Fibroblast of lung (primary cell): Measurements from ENCODE around the gene TES. TPM values are rescaled to one million over a fixed set of nuclear protein-coding genes. Genes with fewer than 3 reads are reported as not detected.

Experiments used
- DNase-seq, 2 donors: peaks; one replicate each; pipeline versions ENCODE4 v3.0.0 to v3.0.0-alpha.2; 2010; ENCODE audit warnings: low read depth in 2 of 2
- H2AFZ ChIP-seq: 2 replicates; pipeline ENCODE4 v1.5.1; 2012; ENCODE audit warnings: low read length, control low read depth, inconsistent platforms
- H3K27ac ChIP-seq: 2 replicates; pipeline ENCODE4 v1.5.1; 2011; ENCODE audit warnings: low read length, control low read depth; ENCODE audit not compliant: insufficient read depth
- H3K27me3 ChIP-seq: 2 replicates; pipeline ENCODE4 v1.5.1; 2011; ENCODE audit warnings: mild to moderate bottlenecking, low read length; ENCODE audit not compliant: control insufficient read depth, insufficient read depth
- H3K36me3 ChIP-seq: 2 replicates; pipeline ENCODE4 v1.5.1; 2011; ENCODE audit warnings: low read length; ENCODE audit not compliant: control insufficient read depth, insufficient read depth
- H3K4me1 ChIP-seq: 2 replicates; pipeline ENCODE4 v1.5.1; 2011; ENCODE audit warnings: low read length; ENCODE audit not compliant: control insufficient read depth, insufficient read depth; ENCODE audit errors: extremely low read depth
- H3K4me2 ChIP-seq: 2 replicates; pipeline ENCODE4 v1.5.1; 2011; ENCODE audit warnings: low read length, control low read depth; ENCODE audit not compliant: insufficient read depth; ENCODE audit errors: extremely low read depth
- H3K4me3 ChIP-seq, 4 experiments: fragments of 200-600 bp in 1 of 4; sonication (generic) in 1 of 4; replicated peaks in 1 of 4; 2 replicates each; pipeline ENCODE4 v1.5.1; 2011 to 2016; ENCODE audit warnings: low read length in 4 of 4, low read depth in 3 of 4, mild to moderate bottlenecking in 3 of 4, control low read depth in 2 of 4, inconsistent platforms in 1 of 4, mixed read lengths in 1 of 4; ENCODE audit not compliant: insufficient read depth in 1 of 4; ENCODE audit errors: control extremely low read depth in 1 of 4
- H3K79me2 ChIP-seq: 2 replicates; pipeline ENCODE4 v1.5.1; 2012; ENCODE audit warnings: mild to moderate bottlenecking, low read length, inconsistent platforms; ENCODE audit not compliant: control insufficient read depth, insufficient read depth
- H3K9ac ChIP-seq: 2 replicates; pipeline ENCODE4 v1.5.1; 2011; ENCODE audit warnings: mild to moderate bottlenecking, low read length, control low read depth; ENCODE audit not compliant: insufficient read depth
- H3K9me3 ChIP-seq: 2 replicates; pipeline ENCODE4 v1.5.1; 2012; ENCODE audit warnings: low read depth, low read length; ENCODE audit not compliant: control insufficient read depth, insufficient read depth
- H4K20me1 ChIP-seq: 2 replicates; pipeline ENCODE4 v1.5.1; 2011; ENCODE audit warnings: low read length; ENCODE audit not compliant: control insufficient read depth, insufficient read depth; ENCODE audit errors: extremely low read depth
- EZH2 ChIP-seq: IDR thresholded peaks from 2 replicates; pipeline ENCODE4 v1.5.1; 2012; ENCODE audit warnings: low read length, control low read depth, mild to moderate bottlenecking; ENCODE audit errors: missing control alignments
- polyA plus RNA-seq, 2 donors: library from polyadenylated mRNA; depleted of rRNA in 1 of 2; stranded (reverse) in 1 of 2; unstranded in 1 of 2; fragments of >200 nt; gene quantifications; 2 replicates each; pipeline ENCODE4 v1.2.1, GENCODE V29; 2011 to 2012; ENCODE audit warnings: missing spikeins in 1 of 2
- total RNA-seq: library from RNA; depleted of rRNA; stranded (reverse); fragments of >200 nt; gene quantifications from 2 replicates; pipeline ENCODE4 v1.2.1, GENCODE V29; 2014
- TF ChIP-seq, protein P1 (sequence below), 2 donors: IDR thresholded peaks in 1 of 2; conservative IDR thresholded peaks in 1 of 2; 1 replicate in 1 of 2; 2 replicates in 1 of 2; pipeline ENCODE4 v1.5.1; 2011 to 2012; ENCODE audit warnings: low read length in 2 of 2, control low read depth in 1 of 2, inconsistent platforms in 1 of 2, low read depth in 1 of 2, mild to moderate bottlenecking in 1 of 2

Gene TES
- total and polyA plus RNA-seq, 2 donors (not counting 1 experiment from before 2014, with no cell fraction given) = 17.7 to 64.1 TPM

DNA sequence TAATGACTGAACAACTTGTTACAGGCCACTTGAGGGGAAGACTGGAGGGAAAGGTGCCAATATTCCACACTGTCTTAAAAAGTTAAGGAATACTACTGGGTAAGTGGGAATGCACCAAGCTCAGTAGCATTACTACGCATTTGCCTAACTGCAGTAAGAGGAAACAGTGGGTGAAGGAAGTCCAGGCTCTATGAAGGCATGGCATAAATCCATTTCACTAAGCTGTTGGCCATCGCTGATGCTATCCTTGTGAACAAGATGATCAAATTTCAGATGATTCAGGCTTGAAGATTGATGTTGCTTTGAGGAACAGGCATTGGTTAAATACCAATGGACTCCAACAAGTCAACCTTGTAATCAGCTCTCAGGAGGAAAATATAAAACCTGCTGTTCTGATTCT lies 44.2 kb upstream of the TES start:
- Histone ChIP-seq H3K27ac (no peak overlapping the region), H3K9ac (no peak overlapping the region), H3K36me3 (no peaks in the 10 kb centered on the region), H3K9me3 (no peaks in the 10 kb centered on the region), H4K20me1 (no peaks in the 10 kb centered on the region), H3K27me3 (no peaks in the 10 kb centered on the region), H3K4me2 (no peak overlapping the region), H2AFZ (no peak overlapping the region), H3K4me3 (no peak overlapping the region), H3K4me1 (peaks cover 4% of the 10 kb centered on the region), H3K79me2 (no peaks in the 10 kb centered on the region)
- no peak for TF ChIP-seq EZH2
- TF ChIP-seq, protein P1, sequence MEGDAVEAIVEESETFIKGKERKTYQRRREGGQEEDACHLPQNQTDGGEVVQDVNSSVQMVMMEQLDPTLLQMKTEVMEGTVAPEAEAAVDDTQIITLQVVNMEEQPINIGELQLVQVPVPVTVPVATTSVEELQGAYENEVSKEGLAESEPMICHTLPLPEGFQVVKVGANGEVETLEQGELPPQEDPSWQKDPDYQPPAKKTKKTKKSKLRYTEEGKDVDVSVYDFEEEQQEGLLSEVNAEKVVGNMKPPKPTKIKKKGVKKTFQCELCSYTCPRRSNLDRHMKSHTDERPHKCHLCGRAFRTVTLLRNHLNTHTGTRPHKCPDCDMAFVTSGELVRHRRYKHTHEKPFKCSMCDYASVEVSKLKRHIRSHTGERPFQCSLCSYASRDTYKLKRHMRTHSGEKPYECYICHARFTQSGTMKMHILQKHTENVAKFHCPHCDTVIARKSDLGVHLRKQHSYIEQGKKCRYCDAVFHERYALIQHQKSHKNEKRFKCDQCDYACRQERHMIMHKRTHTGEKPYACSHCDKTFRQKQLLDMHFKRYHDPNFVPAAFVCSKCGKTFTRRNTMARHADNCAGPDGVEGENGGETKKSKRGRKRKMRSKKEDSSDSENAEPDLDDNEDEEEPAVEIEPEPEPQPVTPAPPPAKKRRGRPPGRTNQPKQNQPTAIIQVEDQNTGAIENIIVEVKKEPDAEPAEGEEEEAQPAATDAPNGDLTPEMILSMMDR (conservative IDR thresholded peaks at IDR 0.05 in 1 of 2, IDR thresholded peaks at IDR 0.05 in 1 of 2; ENCODE audit: low read depth in 1 of 2, low read length in 2 of 2) = no peak
- DNase-seq = peak in 1 of 2 donors; percentile 50

DNA sequence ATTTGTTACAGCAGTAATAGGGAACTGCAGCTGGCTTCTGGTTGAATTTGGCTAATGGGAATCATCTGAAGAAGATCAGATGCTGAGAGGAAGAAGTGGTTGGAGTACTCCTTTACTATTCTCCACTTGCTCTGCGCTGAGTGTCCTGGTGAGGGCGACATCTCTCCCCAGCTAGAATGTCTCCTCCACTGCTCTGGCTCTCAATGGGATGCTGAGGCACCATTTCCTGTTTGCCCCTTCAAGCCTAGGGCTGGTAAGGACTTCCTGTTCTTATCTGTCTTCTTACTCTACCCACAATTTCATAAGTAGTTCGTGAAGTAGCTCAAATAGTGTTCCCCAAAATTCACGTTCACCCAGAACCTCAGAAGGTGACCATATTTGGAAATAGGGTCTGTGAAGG lies 43.2 kb upstream of the TES start:
- H3K9ac ChIP-seq = no peak overlapping the region
- no peak overlapping the region for H3K4me3 ChIP-seq
- H3K4me2 ChIP-seq = no peak overlapping the region
- no peaks in the 10 kb centered on the region for H3K36me3 ChIP-seq
- no peak overlapping the region for H2AFZ ChIP-seq
- H3K79me2 ChIP-seq = no peaks in the 10 kb centered on the region
- H4K20me1 ChIP-seq = no peaks in the 10 kb centered on the region
- no peaks in the 10 kb centered on the region for H3K27me3 ChIP-seq
- DNase-seq = no peak
- no peak for TF ChIP-seq EZH2
- TF ChIP-seq, protein P1 (conservative IDR thresholded peaks at IDR 0.05 in 1 of 2, IDR thresholded peaks at IDR 0.05 in 1 of 2; ENCODE audit: low read depth in 1 of 2, low read length in 2 of 2) = no peak
- peaks cover 4% of the 10 kb centered on the region for H3K4me1 ChIP-seq
- H3K9me3 ChIP-seq = no peaks in the 10 kb centered on the region
- H3K27ac ChIP-seq = no peak overlapping the region

DNA sequence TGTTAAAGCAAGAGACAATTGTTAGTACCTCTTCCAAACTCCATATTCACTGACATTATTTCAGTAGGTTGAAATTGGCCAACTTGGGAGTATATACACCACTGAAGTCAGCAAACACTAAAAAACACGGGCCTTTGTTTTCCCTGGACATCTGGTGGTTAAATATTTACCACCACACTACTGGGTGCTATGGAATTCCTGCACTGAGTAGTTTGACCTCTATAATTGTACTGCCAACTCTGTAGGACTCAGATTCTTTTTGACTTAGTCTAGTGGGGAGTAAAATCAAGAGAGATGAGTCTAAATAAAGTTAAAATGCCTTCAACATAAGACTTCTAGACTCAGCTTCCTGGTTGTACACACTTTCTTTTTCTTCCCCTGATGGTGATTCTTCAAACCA lies 41.3 kb upstream of the TES start:
- Histone ChIP-seq H3K27me3 (no peaks in the 10 kb centered on the region), H3K79me2 (no peaks in the 10 kb centered on the region)

More for the DNA sequence above, 41.3 kb upstream of the TES start:
- TF ChIP-seq, protein P1 (conservative IDR thresholded peaks at IDR 0.05 in 1 of 2, IDR thresholded peaks at IDR 0.05 in 1 of 2; ENCODE audit: low read depth in 1 of 2, low read length in 2 of 2) = no peak
- TF ChIP-seq EZH2 = no peak
- Histone ChIP-seq H3K36me3 (no peaks in the 10 kb centered on the region), H4K20me1 (no peaks in the 10 kb centered on the region), H3K27ac (no peak overlapping the region), H3K9ac (no peak overlapping the region), H3K4me2 (peak overlapping the region; percentile 23), H2AFZ (peak overlapping the region; percentile 31), H3K9me3 (no peaks in the 10 kb centered on the region), H3K4me3 (no peak overlapping the region), H3K4me1 (peaks cover 4% of the 10 kb centered on the region)
- peak; percentile 53 to 79 for DNase-seq
